GM23248 (cell line): Measurements from ENCODE around the gene MAPK8IP2.

Experiments used
- EZH2 ChIP-seq: fragments of 200-600 bp; sonication (generic); IDR thresholded peaks from 2 replicates; pipeline ENCODE4 v1.6.1; 2018; ENCODE audit warnings: antibody characterized with exemption, mild to moderate bottlenecking; ENCODE audit not compliant: insufficient read depth, poor library complexity, severe bottlenecking
- EZH2phosphoT487 ChIP-seq: fragments of 200-600 bp; sonication (generic); IDR thresholded peaks from 2 replicates; pipeline ENCODE4 v1.6.1; 2018; ENCODE audit warnings: antibody characterized with exemption, moderate library complexity, mild to moderate bottlenecking, low read depth; ENCODE audit not compliant: insufficient read depth

DNA sequence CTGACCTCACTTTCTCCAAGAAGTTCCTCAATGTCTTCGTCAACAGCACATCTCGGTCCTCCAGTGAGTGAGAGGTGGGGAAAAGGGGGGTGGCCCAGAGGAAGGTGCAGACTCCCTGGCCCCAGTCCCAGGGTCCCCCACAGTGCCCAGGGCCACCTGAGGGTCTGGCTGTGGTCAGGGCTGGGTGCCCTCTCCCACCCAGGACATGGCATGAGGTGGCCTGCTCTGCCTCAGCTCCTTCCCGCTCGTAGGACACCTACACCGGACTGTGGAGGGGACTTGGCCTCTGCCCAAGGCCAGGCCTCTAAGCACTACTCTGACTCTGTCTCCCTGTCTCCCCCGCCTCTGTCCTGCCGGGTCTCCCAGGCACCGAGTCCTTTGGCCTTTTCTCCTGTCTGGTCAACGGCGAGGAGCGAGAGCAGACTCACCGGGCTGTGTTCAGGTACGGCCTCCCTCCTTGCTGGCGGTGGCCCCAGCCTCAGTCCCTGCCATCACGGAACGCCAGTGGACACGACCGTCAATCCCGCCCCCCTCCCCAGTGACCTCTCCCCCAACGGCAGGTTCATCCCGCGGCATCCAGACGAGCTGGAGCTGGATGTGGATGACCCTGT lies 4.5 kb downstream of the MAPK8IP2 start:
- TF ChIP-seq EZH2: no peak
- no peak for TF ChIP-seq EZH2phosphoT487
